NB4 (cell line): ENCODE results near the gene BDNF.
"Not testable (repeated sequence)": the region's sequence is repeated elsewhere in the genome, so short reads cannot be mapped to it uniquely, and the experiment has no call there.

Source experiments
- DNase-seq: peaks from one replicate; pipeline ENCODE4 v3.0.0; 2010; ENCODE audit warnings: low read depth
- H3K4me3 ChIP-seq: one replicate; pipeline ENCODE4 v1.5.1; 2011; ENCODE audit warnings: mild to moderate bottlenecking, low read depth, low read length, moderate library complexity
- MAX ChIP-seq: IDR thresholded peaks from 2 replicates; pipeline ENCODE4 v1.6.1; 2011; ENCODE audit warnings: low read depth, low read length
- MYC ChIP-seq: IDR thresholded peaks from 2 replicates; pipeline ENCODE4 v1.6.1; 2011; ENCODE audit warnings: low read depth, low read length
- POLR2A ChIP-seq: IDR thresholded peaks from 2 replicates; pipeline ENCODE4 v1.6.1; 2011; ENCODE audit warnings: mild to moderate bottlenecking; ENCODE audit not compliant: insufficient read length; ENCODE audit errors: extremely low read depth
- TF ChIP-seq, protein P1 (sequence below): IDR thresholded peaks from one replicate; pipeline ENCODE4 v1.5.1; 2012; ENCODE audit warnings: low read depth, low read length

BDNF gene

GRCh38 chr11:27673979-27674663 is 26.1 kb downstream of the BDNF start:
- no peak for DNase-seq
- no peak overlapping the region for H3K4me3 ChIP-seq
- TF ChIP-seq, protein P1, sequence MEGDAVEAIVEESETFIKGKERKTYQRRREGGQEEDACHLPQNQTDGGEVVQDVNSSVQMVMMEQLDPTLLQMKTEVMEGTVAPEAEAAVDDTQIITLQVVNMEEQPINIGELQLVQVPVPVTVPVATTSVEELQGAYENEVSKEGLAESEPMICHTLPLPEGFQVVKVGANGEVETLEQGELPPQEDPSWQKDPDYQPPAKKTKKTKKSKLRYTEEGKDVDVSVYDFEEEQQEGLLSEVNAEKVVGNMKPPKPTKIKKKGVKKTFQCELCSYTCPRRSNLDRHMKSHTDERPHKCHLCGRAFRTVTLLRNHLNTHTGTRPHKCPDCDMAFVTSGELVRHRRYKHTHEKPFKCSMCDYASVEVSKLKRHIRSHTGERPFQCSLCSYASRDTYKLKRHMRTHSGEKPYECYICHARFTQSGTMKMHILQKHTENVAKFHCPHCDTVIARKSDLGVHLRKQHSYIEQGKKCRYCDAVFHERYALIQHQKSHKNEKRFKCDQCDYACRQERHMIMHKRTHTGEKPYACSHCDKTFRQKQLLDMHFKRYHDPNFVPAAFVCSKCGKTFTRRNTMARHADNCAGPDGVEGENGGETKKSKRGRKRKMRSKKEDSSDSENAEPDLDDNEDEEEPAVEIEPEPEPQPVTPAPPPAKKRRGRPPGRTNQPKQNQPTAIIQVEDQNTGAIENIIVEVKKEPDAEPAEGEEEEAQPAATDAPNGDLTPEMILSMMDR: no peak
- TF ChIP-seq POLR2A: no peak
- no peak for TF ChIP-seq MAX
- no peak for TF ChIP-seq MYC

DNA sequence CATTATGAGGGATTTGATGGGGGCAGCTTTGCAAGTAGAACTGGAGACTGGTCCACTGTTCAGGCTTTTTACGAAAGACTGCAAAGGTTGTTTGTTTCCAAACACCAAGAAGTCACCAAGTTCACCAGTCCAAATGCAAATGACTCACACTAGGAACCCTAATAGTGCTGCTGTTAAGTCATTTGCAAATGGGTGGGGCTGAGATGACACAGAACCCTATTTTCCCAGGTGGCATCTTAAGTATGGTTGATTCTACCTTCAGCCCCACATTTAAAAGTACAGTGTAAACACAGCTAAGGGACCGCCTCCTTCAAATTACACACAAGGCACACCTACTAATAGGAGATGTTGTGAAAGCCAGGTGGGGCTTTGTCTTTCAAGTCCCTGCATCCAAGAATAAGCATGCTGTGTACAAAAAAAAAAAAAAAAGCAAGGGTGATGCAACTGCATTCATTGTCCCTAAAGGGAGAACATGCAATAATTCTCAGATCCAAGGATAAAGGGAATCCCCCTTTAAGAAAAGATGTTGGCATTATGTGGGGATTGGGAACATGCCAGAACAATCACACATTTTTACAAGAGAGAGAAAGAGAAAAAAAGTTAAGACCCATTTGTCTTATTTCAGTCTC is 27.3 kb downstream of the BDNF start:
- TF ChIP-seq, protein P1: no peak
- no peak for TF ChIP-seq MYC
- no peak for TF ChIP-seq POLR2A
- TF ChIP-seq MAX: no peak
- DNase-seq: no peak
- H3K4me3 ChIP-seq: no peak overlapping the region

DNA sequence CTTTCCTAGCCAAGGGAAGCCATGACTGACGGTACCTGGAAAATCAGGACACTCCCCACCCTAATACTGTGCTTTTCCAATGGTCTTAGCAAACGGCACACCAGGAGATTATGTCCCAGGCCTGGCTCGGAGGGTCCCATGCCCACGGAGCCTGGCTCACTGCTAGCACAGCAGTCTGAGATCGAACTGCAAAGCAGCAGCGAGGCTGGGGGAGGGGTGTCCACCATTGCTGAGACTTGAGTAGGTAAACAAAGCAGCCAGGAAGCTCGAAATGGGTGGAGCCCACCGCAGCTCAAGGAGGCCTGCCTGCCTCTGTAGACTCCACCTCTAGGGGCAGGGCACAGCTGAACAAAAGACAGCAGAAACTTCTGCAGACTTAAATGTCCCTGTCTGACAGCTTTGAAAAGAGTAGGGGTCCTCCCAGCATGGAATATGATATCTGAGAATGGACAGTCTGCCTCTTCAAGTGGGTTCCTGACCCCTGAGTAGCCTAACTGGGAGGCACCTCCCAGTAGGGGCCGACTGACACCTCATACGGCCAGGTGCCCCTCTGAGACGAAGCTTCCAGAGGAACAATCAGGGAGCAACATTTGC is 34.6 kb downstream of the BDNF start:
- H3K4me3 ChIP-seq, DNase-seq: not testable (repeated sequence)

DNA sequence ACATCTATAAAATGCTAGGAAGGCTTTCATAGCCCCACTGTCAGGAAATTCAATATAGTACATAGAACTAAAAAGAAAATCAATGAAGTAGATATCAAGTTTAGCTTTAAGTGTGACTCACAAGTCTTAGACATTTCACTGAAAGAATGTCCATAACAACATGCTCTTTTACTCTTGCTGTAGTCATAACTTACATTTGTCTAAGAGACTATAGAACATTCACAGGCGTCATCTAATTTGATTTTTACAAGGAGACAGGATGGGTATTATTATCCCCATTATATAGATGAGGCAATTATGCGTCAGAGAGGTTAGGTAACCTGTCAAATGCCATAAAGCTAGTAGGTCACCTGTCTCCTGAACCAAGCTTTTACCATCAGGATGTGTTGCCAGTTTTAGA is 36.9 kb downstream of the BDNF start:
- TF ChIP-seq MAX (no peak), POLR2A (no peak), MYC (no peak)
- TF ChIP-seq, protein P1: no peak
- H3K4me3 ChIP-seq: no peak overlapping the region
- DNase-seq: no peak

- TF ChIP-seq MAX (no peak), POLR2A (no peak), MYC (no peak)
- TF ChIP-seq, protein P1: no peak
Measured at GRCh38 chr11:27660171-27660570, 40.1 kb downstream of the BDNF start.

DNA sequence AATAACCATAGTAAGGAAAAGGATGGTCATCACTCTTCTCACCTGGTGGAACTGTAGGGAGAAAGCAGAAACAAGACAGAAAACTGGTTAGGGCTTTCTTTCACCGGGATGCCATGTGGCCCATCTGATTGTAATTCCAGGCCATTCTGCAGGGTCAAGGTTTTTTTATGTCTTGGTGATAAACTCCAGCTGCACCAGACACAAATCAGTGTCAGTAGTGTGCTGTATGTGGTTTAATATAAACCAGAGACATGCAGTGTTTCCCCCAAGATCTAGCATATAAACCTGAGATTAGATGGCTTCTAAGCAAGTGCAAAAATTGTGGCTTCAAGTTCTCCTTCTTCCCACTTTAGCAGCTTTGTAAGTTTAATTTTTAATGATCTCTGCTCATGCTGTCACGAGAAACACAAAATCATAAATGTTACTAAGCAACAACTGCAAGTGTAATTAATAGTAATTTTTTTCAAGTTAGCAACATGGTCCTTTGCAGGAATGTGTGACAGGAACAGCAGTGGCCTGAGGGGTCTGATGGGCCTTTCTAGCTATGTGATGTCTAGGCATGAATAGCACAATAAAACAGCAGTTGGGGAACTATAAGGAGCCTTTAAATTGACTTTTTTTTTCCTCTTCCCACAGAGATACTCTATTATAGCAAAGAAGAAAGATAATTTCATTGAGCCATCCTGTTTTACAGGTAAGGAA is 41.6 kb downstream of the BDNF start:
- H3K4me3 ChIP-seq: no peak overlapping the region
- TF ChIP-seq MAX (no peak), POLR2A (no peak), MYC (no peak)
- TF ChIP-seq, protein P1: no peak
- DNase-seq: no peak

More at GRCh38 chr11:27660171-27660570, 40.1 kb downstream of the BDNF start:
- no peak overlapping the region for H3K4me3 ChIP-seq
- no peak for DNase-seq
